Esophagus (tissue), 2 donors: ENCODE measurements around the gene MARCHF2. TPM values are rescaled to one million over a fixed set of nuclear protein-coding genes. Genes with fewer than 3 reads are reported as not detected.

Source experiments
- H3K27ac ChIP-seq, 2 donors: one replicate each; pipeline ENCODE4 v1.5.1; 2013; ENCODE audit warnings: low read depth in 2 of 2, mild to moderate bottlenecking in 2 of 2, inconsistent platforms in 1 of 2, low read length in 1 of 2, moderate library complexity in 1 of 2
- H3K27me3 ChIP-seq, 2 donors: one replicate each; pipeline ENCODE4 v1.6.1; 2013; ENCODE audit warnings: low read length in 2 of 2, control low read depth in 1 of 2, mild to moderate bottlenecking in 1 of 2; ENCODE audit not compliant: insufficient read depth in 2 of 2, control insufficient read depth in 1 of 2
- H3K36me3 ChIP-seq, 2 donors: one replicate each; pipeline ENCODE4 v1.6.1; 2013; ENCODE audit warnings: low read length in 1 of 2; ENCODE audit not compliant: control insufficient read depth in 2 of 2, insufficient read depth in 2 of 2
- H3K4me1 ChIP-seq, 2 donors: one replicate each; pipeline ENCODE4 v1.6.1; 2013; ENCODE audit warnings: low read length in 1 of 2; ENCODE audit not compliant: control insufficient read depth in 2 of 2, insufficient read depth in 2 of 2
- H3K4me3 ChIP-seq, 2 donors: one replicate each; pipeline ENCODE4 v1.5.1; 2013; ENCODE audit warnings: low read length in 2 of 2, mild to moderate bottlenecking in 2 of 2, low read depth in 1 of 2, moderate library complexity in 1 of 2
- H3K9me3 ChIP-seq, 2 donors: one replicate each; pipeline ENCODE4 v1.6.1; 2013; ENCODE audit warnings: mild to moderate bottlenecking in 2 of 2, low read depth in 1 of 2, low read length in 1 of 2, moderate library complexity in 1 of 2; ENCODE audit not compliant: control insufficient read depth in 2 of 2, insufficient read depth in 1 of 2
- WGBS, 2 donors: extraction: QIAGEN DNeasy Blood & Tissue Kit; methylation state at CpG; one replicate each; pipeline ENCODE4 v1.1.7; 2013; 5-methylcytosine and 5-hydroxymethylcytosine counted together
- polyA plus RNA-seq, 2 donors: library from polyadenylated mRNA; stranded (reverse); fragments of 200-250 nt; gene quantifications; one replicate each; pipeline ENCODE4 v1.2.3, GENCODE V29; 2013
- donor health status: healthy with polysubstance abuse.
- donor health status: Bipolar disorder and iron deficiency.

MARCHF2 gene
- polyA plus RNA-seq, 2 donors = 22.0 to 29.0 TPM

- no peak overlapping the region for H3K27ac ChIP-seq
- 74 to 83% methylated on average over 15 of the region's 15 CpGs for WGBS, 2 donors
- peaks cover 22 to 46% of the 10 kb centered on the region in 2 donors for H3K36me3 ChIP-seq
- H3K4me3 ChIP-seq = no peak overlapping the region
- no peaks in the 10 kb centered on the region for H3K27me3 ChIP-seq
- no peaks in the 10 kb centered on the region for H3K9me3 ChIP-seq
- H3K4me1 ChIP-seq = peaks cover 5 to 42% of the 10 kb centered on the region in 2 donors
Observed at GRCh38 chr19:8488365-8488764, 75.3 kb downstream of the MARCHF2 start.

Other genes starting within 250 kb of the MARCHF2 start
- gene CERS4, start 203.9 kb upstream of the MARCHF2 start, polyA plus RNA-seq = 10 to 100 TPM; 67.7 to 70.0 TPM
- gene CD320, start 104.9 kb upstream of the MARCHF2 start, polyA plus RNA-seq = 10 to 100 TPM in 1 of 2 donors, 1 to 10 TPM in 1; 9.4 to 17.9 TPM
- 100 to 1,000 TPM; 103 to 112 TPM for gene NDUFA7, start 91.9 kb upstream of the MARCHF2 start, polyA plus RNA-seq
- gene RPS28, start 91.8 kb upstream of the MARCHF2 start, polyA plus RNA-seq = 100 to 1,000 TPM; 725 to 804 TPM
- gene KANK3, start 70.0 kb upstream of the MARCHF2 start, polyA plus RNA-seq = 1 to 10 TPM; 4.2 to 5.2 TPM
- gene ANGPTL4, start 49.1 kb upstream of the MARCHF2 start, polyA plus RNA-seq = 100 to 1,000 TPM in 1 of 2 donors, 10 to 100 TPM in 1; 27.2 to 126 TPM
- 10 to 100 TPM; 60.8 to 75.3 TPM for gene RAB11B, start 22.9 kb upstream of the MARCHF2 start, polyA plus RNA-seq
- 100 to 1,000 TPM in 1 of 2 donors, 10 to 100 TPM in 1; 49.9 to 134 TPM for gene HNRNPM, start 31.7 kb downstream of the MARCHF2 start, polyA plus RNA-seq
- 1 to 10 TPM in 1 of 2 donors, under 1 TPM in 1; 0.28 to 1.4 TPM for gene PRAM1, start 89.3 kb downstream of the MARCHF2 start, polyA plus RNA-seq
- 10 to 100 TPM; 22.6 to 27.2 TPM for gene ZNF414, start 100.9 kb downstream of the MARCHF2 start, polyA plus RNA-seq
- 1 to 10 TPM; 2.5 to 7.9 TPM for gene MYO1F, start 164.1 kb downstream of the MARCHF2 start, polyA plus RNA-seq
- gene ADAMTS10, start 197.4 kb downstream of the MARCHF2 start, polyA plus RNA-seq = 10 to 100 TPM in 1 of 2 donors, 1 to 10 TPM in 1; 7.3 to 11.7 TPM
- not detected for gene NFILZ, start 217.3 kb downstream of the MARCHF2 start, polyA plus RNA-seq